Nasal cavity respiratory epithelium epithelial cell of viscerocranial mucosa (primary cell): ENCODE results near the gene IPP. TPM values are rescaled to one million over a fixed set of nuclear protein-coding genes. Genes with fewer than 3 reads are reported as not detected.

Source experiments
- total RNA-seq: library from RNA; depleted of rRNA; stranded (reverse); fragments of >200 nt; gene quantifications from 2 replicates; pipeline ENCODE4 v1.2.3, GENCODE V29; 2014

IPP gene
- total RNA-seq, result 14.0 and 16.3 TPM in 2 replicates

GRCh38 chr1:45750298-45751038, at the start of gene IPP:
Gene IPP (minus strand): TSS chr1:45750653. CDS start chr1:45746411, 4,242 bp downstream.

DNA sequence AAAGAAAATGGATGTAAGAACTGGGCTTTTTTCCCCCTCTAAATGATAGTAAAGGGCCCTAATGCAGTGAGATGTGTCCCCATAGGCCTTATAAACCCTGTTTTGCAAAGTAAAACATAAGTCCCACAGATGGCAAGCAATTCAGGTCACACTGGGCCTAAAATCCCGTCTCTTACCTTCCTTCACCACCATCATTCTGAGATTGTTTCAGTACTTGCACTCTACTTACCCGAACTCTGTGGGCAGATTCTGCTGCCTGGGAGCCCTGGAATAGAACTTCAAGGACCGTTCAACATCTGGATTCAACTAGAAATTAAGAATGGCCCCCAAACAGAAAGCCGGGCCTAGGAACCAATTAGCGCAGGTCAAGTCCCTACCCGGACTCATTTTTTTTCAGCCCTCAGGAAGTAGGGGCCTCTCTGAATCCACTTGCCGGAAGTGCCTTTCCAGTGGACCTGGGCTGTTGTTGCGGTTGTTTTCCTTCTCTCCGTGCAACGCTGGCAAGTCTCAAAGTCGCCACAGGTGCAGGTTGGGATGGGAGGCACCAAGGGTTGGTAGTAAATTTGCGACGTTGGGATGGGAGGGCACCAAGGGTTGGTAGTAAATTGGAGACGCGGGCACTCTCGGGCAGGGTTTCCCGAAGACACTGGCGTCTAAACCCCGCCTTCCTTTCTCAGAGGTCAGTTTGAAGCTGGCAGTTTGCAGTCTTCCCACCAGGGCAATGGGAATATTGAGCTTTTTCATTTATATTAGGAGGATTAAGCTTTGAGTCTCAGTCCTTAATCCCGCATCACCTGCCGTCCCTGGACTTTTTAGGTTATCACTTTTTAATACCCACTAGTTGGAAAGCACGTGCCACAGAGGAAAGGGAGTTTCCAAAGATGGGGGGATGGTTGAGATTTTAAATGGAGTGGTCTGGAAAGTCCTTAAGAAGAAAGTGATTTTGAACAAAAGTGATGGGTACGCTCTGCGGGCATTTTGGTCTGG, 62.4 kb downstream of the IPP start, which contains the start of gene TMEM69:
TSS of gene TMEM69 (plus strand) at position 428 of the 987 bp plus-strand sequence. CDS start 2,888 bp downstream, outside the sequence.

DNA sequence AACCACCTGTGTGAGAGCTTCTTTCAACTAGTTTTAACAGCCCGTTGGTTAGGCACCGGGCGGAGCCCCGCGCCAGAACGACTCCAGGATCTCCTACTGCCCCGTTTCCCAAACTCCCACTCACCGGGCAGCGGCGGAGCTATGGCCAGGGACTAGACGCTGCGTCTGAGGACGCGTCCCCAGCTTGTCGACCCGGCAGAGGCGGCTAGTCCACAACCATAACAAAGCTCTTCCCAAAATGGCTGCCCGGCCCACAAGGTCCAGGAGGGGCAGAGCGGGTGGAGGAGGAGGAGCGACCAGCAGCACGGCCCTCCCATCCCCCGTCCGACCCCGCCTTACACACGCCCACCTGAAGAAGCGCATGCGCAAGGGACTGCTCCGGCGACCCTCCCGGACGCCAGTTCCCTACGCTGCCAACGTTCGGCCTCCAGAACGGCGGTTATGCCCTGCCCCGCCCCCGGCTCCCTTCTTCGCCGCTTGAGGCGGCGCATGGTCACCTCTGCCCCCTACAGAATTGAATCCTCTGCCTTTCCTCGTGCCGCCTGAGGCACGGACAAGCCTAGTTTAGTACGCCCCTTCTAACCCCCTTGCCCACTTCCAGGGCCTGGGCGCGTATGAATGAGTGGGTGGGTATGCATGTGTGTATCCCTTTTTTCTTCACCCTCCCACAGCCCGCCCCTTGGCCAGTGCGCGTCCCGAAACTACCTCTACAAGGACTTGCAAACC, 64.0 kb downstream of the IPP start, which contains the start of gene GPBP1L1:
TSS of gene GPBP1L1 (minus strand) at position 246 of the 726 bp plus-strand sequence. CDS start 27,446 bp downstream, outside the sequence.

Other genes with a start within 250 kb of the IPP start
- 292 and 739 TPM in 2 replicates for gene PRDX1, start 228.8 kb downstream of the IPP start, total RNA-seq
- gene AKR1A1, start 199.8 kb downstream of the IPP start, total RNA-seq, result 84.6 and 90.2 TPM in 2 replicates
- 27.7 and 36.0 TPM in 2 replicates for gene NASP, start 166.6 kb downstream of the IPP start, total RNA-seq
- 0.68 and 1.2 TPM in 2 replicates for gene CCDC17, start 126.6 kb downstream of the IPP start, total RNA-seq
- 157 and 163 TPM in 2 replicates for gene GPBP1L1, start 64.1 kb downstream of the IPP start, total RNA-seq
- 14.1 and 14.4 TPM in 2 replicates for gene TMEM69, start 62.5 kb downstream of the IPP start, total RNA-seq
- gene MAST2, start 53.0 kb upstream of the IPP start, total RNA-seq, result 16.7 and 28.5 TPM in 2 replicates